GM18526 (cell line): Measurements from ENCODE around the gene FGF2.

Experiments
- POLR2A ChIP-seq: IDR thresholded peaks from 3 replicates; pipeline ENCODE4 v1.6.1; 2011; ENCODE audit not compliant: insufficient read length; ENCODE audit errors: extremely low read depth

FGF2 gene

DNA sequence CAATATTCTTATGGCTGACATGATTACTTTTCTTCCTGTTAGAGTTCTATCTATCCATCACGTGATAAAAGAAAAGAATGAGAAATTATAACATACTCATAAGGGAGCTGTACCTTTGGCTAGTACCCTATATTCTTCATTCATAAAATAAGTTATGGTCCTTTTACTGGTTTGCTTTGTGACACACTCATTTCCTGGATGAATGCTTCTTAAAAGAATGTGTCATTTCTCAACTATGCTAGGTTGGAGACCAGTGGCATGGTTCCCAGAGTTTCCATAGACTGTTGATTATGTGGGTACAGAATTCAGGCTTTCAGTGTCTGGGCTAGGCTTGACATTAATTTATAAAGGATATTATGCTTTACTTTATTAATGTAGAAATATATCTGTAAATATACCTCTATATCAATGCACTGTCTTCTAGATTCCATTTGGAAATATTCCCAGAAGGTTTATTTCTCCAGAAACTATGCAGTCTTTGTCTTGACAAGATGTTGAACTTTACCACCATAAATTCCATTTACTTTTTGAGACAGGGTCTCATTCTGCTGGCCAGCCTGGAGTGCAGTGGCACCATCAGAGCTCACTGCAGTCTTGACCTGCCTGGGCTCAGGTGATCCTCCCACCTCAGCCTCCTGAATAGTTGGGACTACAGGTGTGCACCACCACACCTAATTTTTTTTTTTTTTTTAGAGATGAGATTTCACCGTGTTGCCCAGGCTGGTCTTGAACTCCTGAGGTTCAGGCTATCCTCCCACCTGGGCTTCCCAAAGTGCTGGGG is 71.9 kb downstream of the FGF2 start:
- no peak for TF ChIP-seq POLR2A

DNA sequence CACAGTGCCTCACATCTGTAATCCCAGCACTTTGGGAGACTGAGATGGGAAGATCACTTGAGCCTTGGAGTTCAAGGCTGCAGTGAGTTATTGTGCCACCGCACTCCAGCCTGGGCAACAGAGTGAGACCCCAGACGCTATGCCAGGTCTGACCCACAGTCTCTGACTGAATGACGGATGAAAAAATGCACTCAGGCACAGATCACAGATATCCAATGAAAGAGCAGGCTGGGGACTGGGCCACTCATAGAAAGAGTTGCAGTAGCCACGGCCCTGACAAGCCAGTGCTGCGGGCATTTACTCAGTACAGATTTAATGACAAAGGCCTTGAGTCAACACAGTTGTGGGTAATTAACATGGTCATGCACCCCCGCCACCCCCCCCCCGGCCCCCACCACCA is 73.1 kb downstream of the FGF2 start:
- TF ChIP-seq POLR2A: no peak

DNA sequence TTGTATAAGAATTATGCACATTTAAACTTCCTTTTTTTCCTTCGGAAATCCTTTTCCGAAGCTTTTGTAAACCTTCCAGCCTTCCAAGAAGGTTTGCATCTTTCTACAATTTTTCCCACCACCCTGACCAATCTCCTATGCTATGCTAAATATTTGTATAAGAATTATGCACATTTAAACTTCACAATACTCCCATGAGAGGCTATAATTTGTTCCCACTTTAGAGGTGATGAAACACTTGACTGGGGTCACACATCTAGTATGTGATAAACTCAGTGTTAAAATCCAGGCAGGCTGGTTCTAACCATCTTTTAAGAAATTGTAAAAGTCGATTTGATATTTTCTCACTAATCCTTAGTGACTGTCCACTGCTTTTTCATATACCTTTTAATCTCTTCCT is 73.7 kb downstream of the FGF2 start:
- TF ChIP-seq POLR2A: no peak

DNA sequence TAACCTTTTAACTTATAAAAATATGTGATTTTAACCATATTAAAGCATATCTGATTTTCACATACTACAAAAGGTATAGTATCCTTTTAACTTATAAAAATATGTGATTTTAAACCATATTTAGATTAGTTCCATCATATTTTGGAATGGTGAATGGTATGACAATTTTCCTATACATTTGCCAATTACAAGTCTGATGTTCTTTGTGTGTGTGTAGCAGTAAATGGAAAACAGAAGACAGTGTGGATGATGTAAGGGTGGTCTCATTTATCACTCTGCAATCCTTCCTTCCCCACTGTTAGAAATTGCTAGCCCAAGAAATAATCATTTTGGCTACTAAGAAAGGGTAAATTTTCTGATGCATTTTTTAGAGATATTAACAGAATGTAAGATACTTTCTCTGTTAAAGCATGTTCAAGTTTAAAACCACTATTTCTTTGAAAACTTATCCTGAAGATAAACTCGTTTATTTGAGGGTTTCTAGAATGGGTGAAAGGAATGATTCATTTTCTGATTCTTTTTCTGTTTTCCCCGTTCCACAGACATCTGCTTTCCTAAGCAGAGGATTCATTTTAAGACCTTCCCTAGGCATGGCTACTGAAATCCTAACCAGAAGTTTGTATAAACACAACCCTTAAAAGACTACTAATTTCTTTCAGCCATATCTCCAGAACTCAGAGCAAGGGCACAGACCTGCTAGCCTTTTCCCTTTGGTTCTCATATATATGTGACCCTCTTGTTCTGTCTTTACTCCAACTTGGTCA is 74.8 kb downstream of the FGF2 start:
- no peak for TF ChIP-seq POLR2A

DNA sequence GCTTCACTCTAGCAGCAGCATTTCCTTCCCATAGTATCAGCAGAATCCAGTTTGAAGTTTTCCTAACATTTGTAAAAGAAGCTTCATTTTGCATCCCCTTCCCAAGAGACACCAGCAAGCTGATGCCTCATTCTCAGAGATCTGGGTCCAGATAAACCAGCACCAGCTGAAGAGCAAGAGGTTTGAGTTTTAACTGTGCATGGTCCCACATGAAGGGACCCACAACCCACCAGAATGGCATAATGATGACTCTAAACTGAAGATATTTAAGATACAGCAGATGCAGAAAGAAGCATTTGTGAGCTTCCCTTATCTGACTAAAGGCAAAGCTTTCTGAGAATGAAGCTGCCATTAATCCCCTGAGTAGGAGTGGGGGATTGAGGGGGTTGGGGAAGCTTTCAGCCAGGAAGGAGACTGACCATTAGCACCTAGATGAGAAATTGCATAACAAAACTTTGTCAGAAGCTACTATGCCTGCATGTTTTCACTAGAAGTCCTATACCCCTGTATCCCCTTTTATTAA is 77.2 kb downstream of the FGF2 start:
- TF ChIP-seq POLR2A: no peak

DNA sequence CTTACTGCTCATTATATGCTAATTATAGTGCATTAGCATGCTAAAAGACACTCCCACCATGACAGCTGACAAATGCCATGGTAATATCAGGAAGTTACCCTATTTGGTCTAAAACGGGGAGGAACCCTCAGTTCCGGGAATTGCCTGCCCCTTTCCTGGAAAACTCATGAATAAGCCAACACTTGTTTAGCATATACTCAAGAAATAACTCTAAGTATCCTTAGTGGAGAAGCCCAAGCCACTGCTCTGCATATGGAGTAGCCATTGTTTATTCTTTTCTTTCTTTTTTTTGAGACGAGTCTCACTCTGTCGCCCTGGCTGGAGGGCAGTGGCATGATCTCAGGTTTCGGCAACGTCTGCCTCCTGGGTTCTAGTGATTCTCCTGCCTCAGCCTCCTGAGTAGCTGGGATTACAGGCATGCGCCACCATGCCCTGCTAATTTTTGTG is 80.3 kb downstream of the FGF2 start:
- no peak for TF ChIP-seq POLR2A

DNA sequence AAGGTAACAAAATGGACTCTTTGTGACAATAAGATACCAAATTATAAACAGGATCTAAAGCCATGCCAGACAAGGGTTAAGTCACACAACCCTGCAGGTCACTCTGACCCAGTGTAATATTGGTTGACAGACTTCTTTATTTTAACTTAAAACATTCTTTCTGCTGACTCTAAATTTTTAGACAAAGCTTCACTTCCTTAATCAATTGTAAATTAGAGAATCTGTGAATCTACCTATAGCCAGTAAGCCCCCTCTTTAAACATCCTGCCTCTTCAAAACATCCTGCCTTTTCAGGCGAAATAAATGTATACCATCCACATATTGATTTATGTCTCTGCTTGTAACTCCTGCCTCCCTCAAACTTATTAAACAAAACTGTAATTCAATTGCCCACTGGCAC is 81.6 kb downstream of the FGF2 start:
- TF ChIP-seq POLR2A: no peak

DNA sequence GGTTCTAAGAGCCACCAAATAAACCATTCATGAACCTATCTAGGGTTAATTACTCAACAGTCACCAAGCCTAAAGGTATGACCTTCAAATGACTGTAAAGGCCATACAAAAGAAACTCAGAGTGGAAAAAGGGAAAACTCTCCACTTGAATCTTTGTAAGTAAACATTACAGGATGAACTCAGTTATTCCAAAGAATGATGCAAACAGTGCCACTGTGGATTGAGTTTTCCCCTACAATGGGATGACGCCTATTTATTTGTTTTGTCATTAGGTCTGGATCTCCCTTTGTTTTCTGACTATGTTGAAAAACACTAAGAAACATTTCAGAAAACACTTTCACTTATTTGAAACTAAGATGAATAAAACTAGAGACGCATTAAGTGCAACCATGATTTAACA is 83.1 kb downstream of the FGF2 start:
- TF ChIP-seq POLR2A: no peak

DNA sequence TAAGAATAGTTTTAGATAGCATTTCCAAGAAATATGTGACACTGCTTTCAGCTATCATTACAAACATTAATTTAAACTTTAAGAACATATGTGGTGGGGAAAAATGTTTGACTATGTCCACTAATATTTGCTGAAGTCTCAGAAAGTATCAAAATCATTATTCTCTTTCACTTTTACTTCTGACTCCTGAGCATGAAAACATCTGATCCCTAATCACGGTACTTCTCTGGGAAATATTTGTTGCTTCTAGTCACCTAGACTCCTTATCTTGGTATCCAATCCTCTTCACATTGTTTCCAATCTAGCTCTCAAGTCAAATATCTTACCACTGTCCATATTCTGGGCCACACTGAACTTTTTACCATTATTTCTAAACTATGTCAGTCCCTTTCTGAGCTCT is 85.0 kb downstream of the FGF2 start:
- TF ChIP-seq POLR2A: no peak

DNA sequence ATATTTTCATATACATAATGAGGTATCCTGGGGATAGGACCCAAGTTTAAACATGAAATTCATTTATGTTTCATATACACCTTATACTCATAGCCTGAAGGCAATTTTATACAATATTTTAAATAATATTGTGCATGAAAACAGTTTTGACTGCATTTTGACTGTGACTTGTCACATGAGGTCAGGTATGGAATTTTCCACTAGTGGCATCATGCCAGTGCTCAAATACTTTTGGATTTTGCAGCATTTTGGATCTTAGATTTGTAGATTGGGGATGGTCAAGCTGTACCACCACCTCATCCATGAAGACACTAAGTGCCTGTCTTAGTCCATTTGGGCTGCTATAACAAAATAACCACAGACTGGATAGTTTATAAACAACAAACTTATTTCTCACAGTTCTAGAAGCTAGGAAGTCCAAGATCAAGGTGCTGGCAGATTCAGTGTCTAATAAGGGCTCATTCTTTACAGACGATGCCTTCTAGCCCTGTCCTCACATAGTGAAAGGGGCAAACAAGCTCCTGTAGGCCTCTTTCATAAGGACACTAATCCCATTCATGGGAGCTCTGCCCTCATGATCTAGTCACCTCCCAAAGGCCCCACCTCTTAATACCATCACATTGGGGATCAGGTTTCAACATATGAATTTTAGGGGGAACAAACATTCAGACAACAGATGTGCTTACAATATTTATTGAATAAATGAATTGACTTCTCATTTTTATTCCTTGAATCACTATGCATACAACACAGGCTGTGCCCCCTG is 86.4 kb downstream of the FGF2 start:
- no peak for TF ChIP-seq POLR2A

DNA sequence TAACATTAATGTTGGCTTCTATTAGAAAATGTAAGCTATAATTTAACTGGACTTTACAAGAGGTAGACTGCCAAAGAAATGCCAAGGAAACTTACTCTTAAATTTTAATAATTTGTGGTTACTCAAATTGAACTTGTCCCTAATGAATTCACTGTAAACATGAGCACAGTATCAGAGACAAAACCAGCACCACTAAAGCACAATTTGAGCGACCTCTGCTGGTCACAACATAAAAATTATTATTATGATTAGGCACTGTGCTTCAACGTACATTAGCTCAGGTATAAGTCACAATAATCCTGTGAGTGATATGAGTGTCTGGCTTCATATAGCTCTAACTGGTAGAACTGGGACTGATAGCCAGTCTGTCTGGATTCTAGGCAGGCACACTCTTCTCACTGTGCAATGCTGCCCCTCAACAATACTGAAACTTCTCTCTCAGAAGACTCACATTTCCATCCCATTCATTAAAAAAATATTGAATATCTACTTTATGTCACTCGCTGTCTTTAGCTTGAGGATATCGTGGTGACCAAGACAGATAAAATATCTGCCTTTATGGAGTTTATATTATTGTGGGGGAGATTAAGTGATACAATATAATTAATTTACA is 87.8 kb downstream of the FGF2 start:
- TF ChIP-seq POLR2A: no peak

DNA sequence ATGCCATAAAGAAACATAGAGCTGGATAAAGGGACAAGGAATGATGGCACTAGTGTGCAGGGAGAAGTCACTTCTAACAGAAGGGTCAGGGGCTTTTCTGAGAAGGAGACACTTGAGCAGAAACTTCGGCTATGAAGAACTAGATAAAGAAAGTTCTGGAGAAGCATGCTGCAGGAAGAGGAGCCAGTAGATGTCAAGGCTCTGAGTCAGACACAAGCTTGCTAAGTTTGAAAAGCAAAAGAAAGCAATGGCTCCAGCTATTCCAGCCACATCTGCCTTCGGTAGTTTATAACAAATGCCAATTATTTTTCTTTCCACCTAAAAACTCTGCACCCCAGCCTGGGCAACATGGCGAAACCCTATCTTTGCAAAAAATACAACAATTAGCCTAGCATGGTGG is 88.3 kb downstream of the FGF2 start:
- TF ChIP-seq POLR2A: no peak

DNA sequence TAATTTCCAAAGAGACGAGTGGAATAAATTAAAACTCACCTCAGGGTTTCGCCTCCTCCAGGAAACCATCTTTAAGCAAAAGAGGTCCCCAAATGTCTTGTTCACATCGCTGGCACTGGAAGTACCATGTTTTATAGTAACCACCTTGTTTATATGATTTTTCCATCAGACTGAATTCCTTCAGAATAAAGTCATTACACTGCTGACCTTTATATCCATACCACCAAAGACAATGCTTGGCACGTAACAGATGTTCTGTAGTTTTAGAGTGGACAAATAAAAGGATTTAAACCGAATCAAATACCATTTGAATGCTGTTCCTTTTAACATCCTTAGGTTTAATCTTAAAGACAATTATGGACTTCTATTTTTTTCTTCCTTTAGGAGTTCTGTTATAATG is 91.1 kb downstream of the FGF2 start:
- no peak for TF ChIP-seq POLR2A

DNA sequence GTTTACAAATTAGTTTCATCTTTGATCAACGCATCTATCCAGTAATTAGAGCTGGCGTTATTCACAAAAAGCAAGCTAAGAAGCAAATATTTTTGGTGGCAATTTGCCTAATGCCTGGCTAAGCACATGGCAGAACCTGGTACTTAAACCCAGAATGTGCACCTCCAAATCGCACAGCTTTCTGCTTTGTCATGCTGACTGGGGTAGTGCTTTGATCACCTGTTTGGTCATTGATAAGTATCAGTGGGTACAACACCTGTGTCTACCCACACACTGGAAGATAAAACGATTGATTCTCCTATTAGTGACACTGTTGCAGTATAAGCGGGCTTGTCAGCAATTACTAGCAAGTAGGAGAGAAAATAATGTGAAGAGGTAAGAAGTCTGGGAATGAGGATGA is 93.8 kb downstream of the FGF2 start:
- no peak for TF ChIP-seq POLR2A

DNA sequence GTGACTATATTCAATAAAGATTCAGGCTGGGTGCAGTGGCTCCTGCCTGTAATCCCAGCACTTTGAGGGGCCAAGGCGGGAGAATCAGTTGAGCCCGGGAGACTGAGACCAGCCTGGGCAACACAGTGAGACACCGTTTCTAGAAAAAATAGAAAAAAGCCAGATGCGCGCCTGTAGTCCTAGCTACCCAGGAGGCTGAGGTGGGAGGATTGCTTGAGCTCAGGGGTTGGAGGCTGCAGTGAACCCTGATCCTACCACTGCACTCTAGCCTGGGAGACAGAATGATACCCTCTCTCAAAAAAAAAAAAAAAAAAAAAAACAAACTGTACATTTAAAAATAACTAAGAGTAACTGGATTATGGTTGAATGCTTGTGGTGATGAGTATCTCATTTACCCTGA is 94.7 kb downstream of the FGF2 start:
- TF ChIP-seq POLR2A: no peak
